RWPE1 (cell line): Measurements from ENCODE around the gene ANAPC2.

Experiments
- CTCF ChIA-PET: fragments of 350-600 bp; sonication (Branson Sonifier 250); formaldehyde crosslinking; extraction: SDS; loops from one replicate; lab custom pipeline; 2021; lab: Yijun Ruan, JAX
- POLR2A ChIA-PET: fragments of 400-600 bp; formaldehyde crosslinking; extraction: SDS; loops from one replicate; lab custom pipeline; 2020; ENCODE audit warnings: antibody characterized with exemption; ENCODE audit not compliant: low non-redundant PET; lab: Yijun Ruan, JAX
- DNase-seq: peaks from one replicate; pipeline ENCODE4 v3.0.0; 2012; ENCODE audit warnings: low spot score
- H3K27ac ChIP-seq: fragments of 450-650 bp; 2 replicates; pipeline ENCODE4 v1.5.1; 2017
- TF ChIP-seq, protein P1 (sequence below): fragments of 450-650 bp; conservative IDR thresholded peaks from 2 replicates; pipeline ENCODE4 v1.5.1; 2017; ENCODE audit warnings: low read depth, mild to moderate bottlenecking

Gene ANAPC2

GRCh38 chr9:137163365-137163715 is 25.0 kb downstream of the ANAPC2 start:
- ChIA-PET POLR2A (interaction anchor here (0.5 to 1.8 kb wide), 4 partner anchors 26 to 64 kb away, joined by 4 to 7 read pairs (median 4); partner anchors contain the start of genes CYSRT1, RNF224 and SSNA1), CTCF (interaction anchor here (0.5 to 3.0 kb wide), 7 partner anchors 13 to 282 kb away, joined by 3 to 13 read pairs (median 4); partner anchors contain the start of gene RNF224)
- H3K27ac ChIP-seq, result no peak overlapping the region
- DNase-seq, result no peak
- TF ChIP-seq, protein P1, sequence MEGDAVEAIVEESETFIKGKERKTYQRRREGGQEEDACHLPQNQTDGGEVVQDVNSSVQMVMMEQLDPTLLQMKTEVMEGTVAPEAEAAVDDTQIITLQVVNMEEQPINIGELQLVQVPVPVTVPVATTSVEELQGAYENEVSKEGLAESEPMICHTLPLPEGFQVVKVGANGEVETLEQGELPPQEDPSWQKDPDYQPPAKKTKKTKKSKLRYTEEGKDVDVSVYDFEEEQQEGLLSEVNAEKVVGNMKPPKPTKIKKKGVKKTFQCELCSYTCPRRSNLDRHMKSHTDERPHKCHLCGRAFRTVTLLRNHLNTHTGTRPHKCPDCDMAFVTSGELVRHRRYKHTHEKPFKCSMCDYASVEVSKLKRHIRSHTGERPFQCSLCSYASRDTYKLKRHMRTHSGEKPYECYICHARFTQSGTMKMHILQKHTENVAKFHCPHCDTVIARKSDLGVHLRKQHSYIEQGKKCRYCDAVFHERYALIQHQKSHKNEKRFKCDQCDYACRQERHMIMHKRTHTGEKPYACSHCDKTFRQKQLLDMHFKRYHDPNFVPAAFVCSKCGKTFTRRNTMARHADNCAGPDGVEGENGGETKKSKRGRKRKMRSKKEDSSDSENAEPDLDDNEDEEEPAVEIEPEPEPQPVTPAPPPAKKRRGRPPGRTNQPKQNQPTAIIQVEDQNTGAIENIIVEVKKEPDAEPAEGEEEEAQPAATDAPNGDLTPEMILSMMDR, result no peak

GRCh38 chr9:137162505-137163364 is 25.6 kb downstream of the ANAPC2 start:
- TF ChIP-seq, protein P1, result peak; percentile 51; the same call in 1 of the 2 replicates
- DNase-seq, result no peak
- CTCF ChIA-PET, result interaction anchor here (0.5 to 3.0 kb wide), 8 partner anchors 14 to 282 kb away, joined by 3 to 13 read pairs (median 4); partner anchors contain the start of gene RNF224
- H3K27ac ChIP-seq, result no peak overlapping the region
- POLR2A ChIA-PET, result interaction anchor here (0.5 to 1.8 kb wide), 4 partner anchors 26 to 64 kb away, joined by 4 to 7 read pairs (median 4); partner anchors contain the start of genes CYSRT1, RNF224 and SSNA1

DNA sequence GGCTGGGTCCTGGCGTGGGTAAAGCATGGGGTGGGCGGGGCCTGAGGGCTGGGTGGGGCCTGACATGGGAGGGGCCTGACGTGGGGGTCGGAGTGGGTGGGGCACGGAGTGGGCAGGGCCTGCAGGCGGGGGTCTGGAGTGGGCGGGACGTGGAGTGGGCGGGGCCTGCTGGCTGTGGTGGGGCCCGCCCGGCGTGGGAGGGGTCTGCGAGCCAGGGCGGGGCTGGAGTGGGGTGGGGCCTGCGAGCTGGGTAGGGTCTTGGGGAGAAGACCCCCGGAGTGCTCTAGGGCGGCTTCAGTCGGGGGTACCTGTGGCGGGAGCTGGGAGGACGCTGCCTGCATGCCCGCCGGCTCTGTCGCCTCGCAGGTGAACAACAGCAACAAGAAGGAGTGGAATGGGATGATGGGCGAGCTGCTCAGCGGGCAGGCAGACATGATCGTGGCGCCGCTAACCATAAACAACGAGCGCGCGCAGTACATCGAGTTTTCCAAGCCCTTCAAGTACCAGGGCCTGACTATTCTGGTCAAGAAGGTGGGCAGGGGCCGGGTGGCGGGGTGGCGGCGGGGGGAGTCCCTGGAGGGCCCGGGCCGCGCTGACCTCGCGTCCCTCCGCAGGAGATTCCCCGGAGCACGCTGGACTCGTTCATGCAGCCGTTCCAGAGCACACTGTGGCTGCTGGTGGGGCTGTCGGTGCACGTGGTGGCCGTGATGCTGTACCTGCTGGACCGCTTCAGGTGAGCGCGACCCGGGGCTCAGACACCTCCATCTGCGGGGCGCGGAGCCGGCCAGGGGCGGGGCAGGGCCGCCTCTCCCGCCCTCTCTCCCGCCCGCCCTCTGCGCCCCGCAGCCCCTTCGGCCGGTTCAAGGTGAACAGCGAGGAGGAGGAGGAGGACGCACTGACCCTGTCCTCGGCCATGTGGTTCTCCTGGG is 26.5 kb downstream of the ANAPC2 start:
- TF ChIP-seq, protein P1, result no peak
- no peak overlapping the region for H3K27ac ChIP-seq
- ChIA-PET POLR2A (interaction anchor here (1.8 kb wide), 1 partner anchor 27 kb away, joined by 4 read pairs; the partner anchor contains the start of gene SSNA1), CTCF (interaction anchor here (0.6 to 3.0 kb wide), 6 partner anchors 15 to 65 kb away, joined by 3 to 13 read pairs (median 4); partner anchors contain the start of gene RNF224)
- no peak for DNase-seq

DNA sequence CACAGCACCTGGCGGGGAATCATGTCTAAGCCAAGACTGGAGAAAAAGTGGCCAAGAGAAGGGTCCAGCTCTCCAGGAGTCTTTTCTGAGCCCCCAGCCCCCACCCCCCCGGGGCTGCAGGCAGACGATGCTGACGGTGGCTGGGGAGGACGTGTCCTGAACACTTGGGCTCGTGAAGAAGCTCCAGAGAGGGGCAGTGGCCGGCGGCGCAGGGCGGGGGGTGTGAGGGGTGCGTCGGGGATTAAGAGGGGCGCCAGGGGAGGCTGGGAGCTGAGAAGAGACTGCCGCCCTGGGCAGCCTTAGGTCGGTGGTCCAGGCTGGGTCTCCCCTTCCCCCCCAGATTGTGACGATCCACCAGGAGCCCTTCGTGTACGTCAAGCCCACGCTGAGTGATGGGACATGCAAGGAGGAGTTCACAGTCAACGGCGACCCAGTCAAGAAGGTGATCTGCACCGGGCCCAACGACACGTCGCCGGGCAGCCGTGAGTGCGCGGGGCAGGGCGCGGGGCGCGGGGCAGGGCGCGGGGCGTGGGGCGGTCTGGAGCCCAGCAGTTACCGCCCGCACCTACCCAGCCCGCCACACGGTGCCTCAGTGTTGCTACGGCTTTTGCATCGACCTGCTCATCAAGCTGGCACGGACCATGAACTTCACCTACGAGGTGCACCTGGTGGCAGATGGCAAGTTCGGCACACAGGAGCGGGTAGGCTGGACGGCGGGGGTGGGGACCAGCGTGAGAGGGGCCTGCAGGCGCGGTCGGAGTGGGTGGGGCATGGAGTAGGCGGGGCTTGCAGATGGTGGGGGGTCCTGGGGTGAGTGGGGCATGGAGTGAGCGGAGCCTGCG is 27.4 kb downstream of the ANAPC2 start:
- POLR2A ChIA-PET, result no interaction called here
- DNase-seq, result no peak
- H3K27ac ChIP-seq, result no peak overlapping the region
- TF ChIP-seq, protein P1, result no peak
- CTCF ChIA-PET, result interaction anchor here (0.7 to 3.0 kb wide), 3 partner anchors 30 to 66 kb away, joined by 3 to 13 read pairs (median 4); partner anchors contain the start of gene RNF224

DNA sequence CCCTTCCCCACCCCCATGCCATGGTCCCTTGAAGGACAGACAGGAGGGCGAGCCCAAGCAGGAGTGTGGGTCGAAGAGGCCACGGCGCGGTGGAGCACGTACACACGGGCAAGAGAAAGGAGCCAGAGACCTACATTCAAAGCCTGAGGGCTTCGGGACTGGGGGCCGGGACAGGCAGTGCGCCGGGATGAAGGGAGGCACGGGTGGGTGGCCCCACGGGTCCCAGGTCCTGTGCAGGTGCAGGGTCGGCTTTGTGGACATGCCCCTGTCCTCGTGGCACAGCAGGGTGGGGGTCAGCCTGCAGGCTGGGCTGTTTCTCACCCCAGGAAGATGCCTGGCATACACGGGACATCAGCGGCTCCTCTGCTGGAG is 28.3 kb downstream of the ANAPC2 start:
- ChIA-PET POLR2A (no interaction called here), CTCF (interaction anchor here (0.7 kb wide), 1 partner anchor 29 kb away, joined by 3 read pairs; no protein-coding TSS in a partner anchor)
- TF ChIP-seq, protein P1, result no peak
- no peak for DNase-seq
- no peak overlapping the region for H3K27ac ChIP-seq
